Common myeloid progenitor, CD34-positive (primary cell): Measurements from ENCODE around the gene FOXP1.

Experiments
- CTCF ChIA-PET: fragments of 350-600 bp; sonication (Branson Sonifier 250); formaldehyde crosslinking; loops from one replicate; lab custom pipeline; 2021; ENCODE audit warnings: antibody characterized with exemption; lab: Charles Lee
- POLR2A ChIA-PET: fragments of 350-600 bp; sonication (Branson Sonifier 250); formaldehyde crosslinking; loops from one replicate; lab custom pipeline; 2021; ENCODE audit warnings: antibody characterized with exemption; lab: Charles Lee
- DNase-seq, 3 donors: peaks; one replicate each; pipeline versions ENCODE4 v3.0.0 to v3.0.0-alpha.2; 2013
- H3K27ac ChIP-seq, 2 experiments: 1 replicate in 1 of 2; 2 replicates in 1 of 2; pipeline ENCODE4 v1.7.0; 2013; ENCODE audit warnings: inconsistent platforms in 2 of 2, low read length in 2 of 2, mild to moderate bottlenecking in 2 of 2, low read depth in 1 of 2, moderate library complexity in 1 of 2; ENCODE audit not compliant: severe bottlenecking in 2 of 2, insufficient read depth in 1 of 2, poor library complexity in 1 of 2
- H3K27me3 ChIP-seq, 5 experiments: replicated peaks in 2 of 5; 1 replicate in 3 of 5; 2 replicates in 2 of 5; pipeline versions ENCODE4 v1.6.1 to v1.7.0; 2013; ENCODE audit warnings: low read length in 4 of 5, mild to moderate bottlenecking in 2 of 5, moderate library complexity in 2 of 5, inconsistent platforms in 1 of 5; ENCODE audit not compliant: insufficient read depth in 5 of 5, control insufficient read depth in 4 of 5
- H3K36me3 ChIP-seq, 4 experiments: 1 replicate in 2 of 4; 2 replicates in 2 of 4; pipeline versions ENCODE4 v1.6.1 to v1.7.0; 2013; ENCODE audit warnings: low read length in 3 of 4, control low read depth in 1 of 4, mild to moderate bottlenecking in 1 of 4; ENCODE audit not compliant: control insufficient read depth in 4 of 4, insufficient read depth in 4 of 4
- H3K4me1 ChIP-seq, 4 experiments: 1 replicate in 3 of 4; 2 replicates in 1 of 4; pipeline versions ENCODE4 v1.6.1 to v1.7.1; 2013; ENCODE audit warnings: low read length in 3 of 4, mild to moderate bottlenecking in 3 of 4, control low read depth in 1 of 4, inconsistent platforms in 1 of 4, moderate library complexity in 1 of 4; ENCODE audit not compliant: control insufficient read depth in 4 of 4, insufficient read depth in 4 of 4; ENCODE audit errors: control extremely low read depth in 1 of 4
- H3K4me3 ChIP-seq, 7 experiments: 1 replicate in 4 of 7; 2 replicates in 3 of 7; pipeline versions ENCODE4 v1.5.1 to v1.7.0; 2013; ENCODE audit warnings: mild to moderate bottlenecking in 7 of 7, low read length in 6 of 7, moderate library complexity in 6 of 7, inconsistent platforms in 2 of 7, low read depth in 2 of 7, control low read depth in 1 of 7; ENCODE audit not compliant: insufficient read depth in 4 of 7, control insufficient read depth in 1 of 7; ENCODE audit errors: extremely low read depth in 1 of 7
- H3K9me3 ChIP-seq, 5 experiments: 1 replicate in 4 of 5; 2 replicates in 1 of 5; pipeline versions ENCODE4 v1.6.1 to v1.7.1; 2013; ENCODE audit warnings: low read length in 4 of 5, mild to moderate bottlenecking in 2 of 5, inconsistent platforms in 1 of 5, low read depth in 1 of 5, moderate library complexity in 1 of 5; ENCODE audit not compliant: control insufficient read depth in 4 of 5, insufficient read depth in 2 of 5; ENCODE audit errors: control extremely low read depth in 1 of 5
- WGBS: methylation state at CpG from one replicate; pipeline ENCODE4 v1.1.5; 2013; ENCODE audit not compliant: insufficient coverage; 5-methylcytosine and 5-hydroxymethylcytosine counted together

The FOXP1 gene

DNA sequence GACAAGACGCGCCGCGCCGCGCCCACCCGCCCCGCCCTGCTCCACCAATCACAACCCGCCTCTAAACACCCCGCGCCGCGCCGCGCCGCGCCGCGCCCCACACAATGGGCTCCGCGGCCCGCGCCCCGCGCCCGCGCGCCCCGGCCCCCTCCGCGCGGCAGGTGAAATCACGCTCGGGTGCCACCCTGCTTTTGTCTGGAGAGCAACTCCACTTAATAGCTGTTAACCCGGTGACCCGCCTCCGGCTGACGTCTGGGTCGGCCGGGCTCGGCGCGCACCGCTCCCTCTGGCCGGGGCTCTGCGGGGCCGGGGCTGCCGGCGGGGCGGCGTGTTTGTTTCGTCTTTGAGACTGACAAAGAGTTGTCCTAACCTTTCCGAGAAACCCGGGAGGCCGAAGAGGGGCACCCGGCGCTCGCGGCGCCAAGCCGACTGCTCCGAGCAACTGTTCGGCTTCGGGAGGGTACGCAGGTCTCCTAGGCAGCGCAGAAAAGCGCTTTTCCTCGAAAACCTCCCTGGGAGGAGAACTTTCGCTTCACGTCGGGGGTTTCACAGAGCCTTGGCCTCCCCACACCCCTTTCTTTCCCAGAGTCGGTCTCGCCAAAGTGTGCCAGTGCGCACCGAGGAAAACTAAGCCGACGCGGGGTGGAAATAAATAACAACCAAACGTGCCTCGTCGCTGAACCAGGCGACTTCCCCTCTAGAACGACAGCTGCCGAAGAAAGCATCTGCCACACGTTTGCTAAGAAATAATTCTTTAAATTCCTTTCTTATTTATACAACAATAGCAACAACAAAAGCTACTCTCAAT lies 518.4 kb downstream of the FOXP1 start:
- H3K27me3 ChIP-seq: no peaks in the 10 kb centered on the region
- H3K27ac ChIP-seq: peak overlapping the region; percentile 64 to 88
- WGBS: 0% methylated on average over 55 of the region's 85 CpGs
- peak; percentile 36 to 78 (median 74) for DNase-seq
- H3K9me3 ChIP-seq: no peaks in the 10 kb centered on the region
- H3K36me3 ChIP-seq: peaks cover 0 to 5% (median 0%) of the 10 kb centered on the region in 4 experiments
- ChIA-PET CTCF (no interaction called here), POLR2A (no interaction called here)
- peaks cover 38 to 76% (median 61%) of the 10 kb centered on the region in 4 experiments for H3K4me1 ChIP-seq
- peak overlapping the region; percentile 54 to 89 (median 81) for H3K4me3 ChIP-seq

DNA sequence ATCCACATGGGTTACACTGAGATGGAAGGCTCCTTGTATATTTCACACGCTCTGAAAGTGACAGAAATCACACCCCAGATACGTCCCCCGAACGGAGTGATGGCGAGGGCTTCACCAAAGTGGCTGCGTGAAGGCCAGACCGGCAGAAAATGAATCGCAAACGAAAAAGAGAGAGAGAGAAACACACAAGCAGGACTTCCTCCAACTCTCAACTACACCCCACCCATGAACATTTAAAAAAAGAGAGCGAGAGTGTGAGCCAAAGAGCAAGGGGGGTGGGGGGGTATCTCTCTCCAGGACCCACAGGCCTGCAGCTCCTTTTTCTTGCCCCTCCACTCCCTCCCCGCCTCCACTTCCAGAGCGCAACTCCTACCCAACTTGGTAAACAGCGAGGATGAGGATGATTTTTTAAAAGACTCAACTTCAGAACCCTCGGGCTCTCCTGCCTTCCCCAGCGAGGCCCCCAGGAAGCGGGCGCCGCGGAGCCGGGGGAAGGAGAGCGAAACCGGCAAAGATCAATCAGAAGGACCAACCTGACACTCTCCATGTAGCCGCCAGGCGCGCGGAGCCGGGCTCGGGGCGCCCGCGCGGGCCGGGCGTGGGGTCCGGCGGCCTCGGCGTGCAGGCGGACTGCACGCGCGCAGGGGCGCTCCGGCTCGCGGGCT lies 519.1 kb downstream of the FOXP1 start:
- Histone ChIP-seq H3K4me1 (peaks cover 38 to 78% (median 58%) of the 10 kb centered on the region in 4 experiments), H3K4me3 (peak overlapping the region; percentile 7 to 89 (median 81)), H3K27me3 (no peaks in the 10 kb centered on the region), H3K36me3 (peaks cover 0 to 5% (median 0%) of the 10 kb centered on the region in 4 experiments), H3K9me3 (no peaks in the 10 kb centered on the region), H3K27ac (peak overlapping the region in 1 of 2 experiments; percentile 79)
- POLR2A ChIA-PET: interaction anchor here (1.0 kb wide), 1 partner anchor 519 kb away, joined by 3 read pairs; the partner anchor contains the start of gene FOXP1
- WGBS: 0% methylated on average over 24 of the region's 46 CpGs
- DNase-seq: peak; percentile 64 to 84 (median 78)
- CTCF ChIA-PET: interaction anchor here (1.4 to 1.6 kb wide), 3 partner anchors 41 to 58 kb away, joined by 3 to 5 read pairs (median 4); no protein-coding TSS in a partner anchor

DNA sequence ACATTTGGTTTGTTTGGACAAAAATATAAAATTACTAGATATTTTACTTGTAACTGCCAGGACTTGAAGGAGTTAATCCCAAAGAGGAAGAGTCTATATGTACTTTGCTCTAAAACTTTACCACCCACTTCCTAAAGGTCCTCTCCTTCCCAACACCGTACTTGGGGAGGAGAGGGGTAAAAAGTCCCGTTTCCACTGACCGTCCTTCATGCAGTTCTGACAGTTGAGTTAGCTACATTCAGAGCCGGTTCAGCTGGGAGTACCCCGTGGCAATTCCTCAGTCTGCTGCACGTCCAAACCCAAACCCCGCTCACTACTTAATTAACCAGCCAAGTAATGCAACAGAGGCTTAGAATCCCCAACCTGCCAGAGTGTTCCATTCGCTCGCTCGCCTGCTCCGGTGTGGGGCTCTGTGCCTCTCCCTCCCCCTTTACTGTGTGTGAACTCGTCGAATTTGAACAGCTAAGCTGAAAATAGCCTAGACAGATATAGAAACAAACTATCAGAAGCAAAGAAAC lies 519.7 kb downstream of the FOXP1 start:
- POLR2A ChIA-PET: interaction anchor here (1.0 kb wide), 1 partner anchor 520 kb away, joined by 3 read pairs; the partner anchor contains the start of gene FOXP1
- Histone ChIP-seq H3K27me3 (no peaks in the 10 kb centered on the region), H3K4me3 (peak overlapping the region; percentile 7 to 89 (median 81)), H3K9me3 (no peaks in the 10 kb centered on the region), H3K27ac (peak overlapping the region in 1 of 2 experiments; percentile 79), H3K4me1 (peaks cover 38 to 81% (median 58%) of the 10 kb centered on the region in 4 experiments), H3K36me3 (peaks cover 0 to 5% (median 0%) of the 10 kb centered on the region in 4 experiments)
- DNase-seq: peak in 1 of 3 donors; percentile 50
- 4% methylated on average over 8 of the region's 13 CpGs for WGBS
- CTCF ChIA-PET: interaction anchor here (1.3 to 3.5 kb wide), 6 partner anchors 9 to 58 kb away, joined by 3 to 11 read pairs (median 4); no protein-coding TSS in a partner anchor

DNA sequence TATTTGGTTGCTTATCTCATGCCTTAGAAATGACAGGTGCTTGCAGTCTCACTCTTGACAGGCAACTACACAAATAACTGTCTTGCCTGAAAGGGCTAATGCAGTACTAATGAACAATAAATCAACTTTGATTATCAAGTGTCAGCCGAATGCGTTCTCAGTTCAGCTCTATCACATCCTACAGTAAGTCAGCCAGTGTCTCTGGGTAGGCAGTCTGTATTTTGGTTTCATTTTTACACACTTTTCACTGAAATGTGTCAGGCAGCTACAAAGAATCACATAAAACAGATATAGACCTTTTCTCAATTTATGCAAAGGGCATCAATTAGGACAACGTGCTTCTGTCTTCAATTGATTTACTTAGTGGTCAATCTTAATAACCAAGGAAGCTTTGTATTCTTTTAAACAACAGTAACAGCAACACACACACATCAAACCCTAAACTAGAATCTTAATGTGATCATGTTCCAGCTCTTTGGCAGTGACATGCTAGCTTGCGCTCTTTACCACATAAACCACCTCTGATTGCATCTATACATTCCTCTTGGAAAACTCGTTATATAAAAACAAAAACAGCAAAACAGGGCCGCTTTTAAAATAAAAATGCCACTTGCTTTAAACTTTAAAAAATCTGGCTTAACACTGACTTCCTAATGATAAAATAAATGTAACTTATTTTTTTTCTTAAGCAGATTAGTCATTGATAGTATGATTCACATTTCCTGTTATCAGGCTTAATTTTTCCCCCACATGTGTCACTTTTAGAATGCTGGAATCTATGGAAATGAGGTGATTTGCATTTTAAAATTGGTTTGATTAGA lies 520.4 kb downstream of the FOXP1 start:
- POLR2A ChIA-PET: interaction anchor here (0.5 to 1.0 kb wide), 3 partner anchors 12 to 520 kb away, joined by 3 read pairs; partner anchors contain the start of gene FOXP1
- peak; percentile 29 to 78 (median 68) for DNase-seq
- Histone ChIP-seq H3K4me1 (peaks cover 36 to 80% (median 58%) of the 10 kb centered on the region in 4 experiments), H3K27ac (peak overlapping the region in 1 of 2 experiments; percentile 79), H3K9me3 (no peaks in the 10 kb centered on the region), H3K36me3 (peaks cover 0 to under 1% (median 0%) of the 10 kb centered on the region in 4 experiments), H3K4me3 (peak overlapping the region in 6 of 7 experiments; percentile 69 to 89 (median 84)), H3K27me3 (no peaks in the 10 kb centered on the region)
- CTCF ChIA-PET: interaction anchor here (1.2 to 7.7 kb wide), 9 partner anchors 8 to 57 kb away, joined by 3 to 54 read pairs (median 4); no protein-coding TSS in a partner anchor
- 43% methylated on average over 1 of the region's 6 CpGs for WGBS

DNA sequence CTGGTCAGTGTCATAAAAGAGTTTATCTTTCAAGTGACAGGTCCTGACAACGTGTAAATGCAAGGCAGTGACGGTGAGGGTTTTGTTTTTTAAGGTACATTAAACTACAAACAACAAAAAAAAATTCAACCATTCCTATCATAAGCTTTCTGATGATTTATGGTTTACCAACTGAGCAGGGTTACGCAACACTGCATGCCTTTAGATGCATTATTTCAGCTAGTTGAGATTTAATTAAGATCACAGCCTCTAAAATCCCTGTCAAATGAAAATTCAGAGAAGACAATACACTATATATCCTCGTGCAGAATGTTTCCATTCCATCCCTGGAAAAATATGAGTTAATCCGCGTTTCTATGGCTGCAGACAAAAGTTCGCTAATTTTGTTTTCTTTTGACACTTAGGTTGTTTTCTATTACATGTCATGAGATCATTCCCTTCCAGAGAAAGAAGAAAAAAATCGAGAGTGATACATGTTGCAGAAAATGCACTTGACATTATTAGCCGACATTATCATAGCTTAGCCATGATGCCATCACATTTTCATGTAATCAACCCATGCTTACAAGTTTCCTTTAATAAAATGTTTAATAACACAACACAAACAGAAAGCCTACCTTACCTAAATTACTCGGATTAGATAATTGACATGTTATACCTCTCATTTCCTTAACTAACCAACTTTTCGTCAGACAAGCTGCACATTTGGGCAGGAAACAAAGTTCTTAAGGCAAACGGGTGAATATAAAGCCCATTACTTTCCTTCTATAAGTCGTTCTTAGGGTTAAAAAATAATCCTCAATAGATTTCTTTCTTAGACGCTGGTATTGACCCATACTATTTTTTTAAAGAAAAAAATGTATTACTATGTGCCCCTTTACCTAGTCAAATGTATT lies 521.2 kb downstream of the FOXP1 start:
- WGBS: 28% methylated on average over 3 of the region's 14 CpGs
- DNase-seq: peak in 2 of 3 donors; percentile 62 to 63
- peak overlapping the region in 6 of 7 experiments; percentile 22 to 89 (median 84) for H3K4me3 ChIP-seq
- H3K27me3 ChIP-seq: no peaks in the 10 kb centered on the region
- H3K9me3 ChIP-seq: no peaks in the 10 kb centered on the region
- CTCF ChIA-PET: interaction anchor here (1.2 to 7.7 kb wide), 8 partner anchors 8 to 53 kb away, joined by 3 to 54 read pairs (median 4); no protein-coding TSS in a partner anchor
- H3K27ac ChIP-seq: peak overlapping the region in 1 of 2 experiments; percentile 79
- H3K4me1 ChIP-seq: peaks cover 35 to 78% (median 56%) of the 10 kb centered on the region in 4 experiments
- POLR2A ChIA-PET: interaction anchor here (0.5 to 1.1 kb wide), 4 partner anchors 11 to 206 kb away, joined by 3 read pairs; no protein-coding TSS in a partner anchor
- no peaks in the 10 kb centered on the region for H3K36me3 ChIP-seq
